ENCODE data around the gene CARD9. TPM values are rescaled to one million over a fixed set of nuclear protein-coding genes. Genes with fewer than 3 reads are reported as not detected.
A peak's percentile ranks its signal among the peaks of the same experiment; 100 is the strongest.

The CARD9 gene
- total RNA-seq, 1 donor from 2014 or later = 1.9 TPM

DNA sequence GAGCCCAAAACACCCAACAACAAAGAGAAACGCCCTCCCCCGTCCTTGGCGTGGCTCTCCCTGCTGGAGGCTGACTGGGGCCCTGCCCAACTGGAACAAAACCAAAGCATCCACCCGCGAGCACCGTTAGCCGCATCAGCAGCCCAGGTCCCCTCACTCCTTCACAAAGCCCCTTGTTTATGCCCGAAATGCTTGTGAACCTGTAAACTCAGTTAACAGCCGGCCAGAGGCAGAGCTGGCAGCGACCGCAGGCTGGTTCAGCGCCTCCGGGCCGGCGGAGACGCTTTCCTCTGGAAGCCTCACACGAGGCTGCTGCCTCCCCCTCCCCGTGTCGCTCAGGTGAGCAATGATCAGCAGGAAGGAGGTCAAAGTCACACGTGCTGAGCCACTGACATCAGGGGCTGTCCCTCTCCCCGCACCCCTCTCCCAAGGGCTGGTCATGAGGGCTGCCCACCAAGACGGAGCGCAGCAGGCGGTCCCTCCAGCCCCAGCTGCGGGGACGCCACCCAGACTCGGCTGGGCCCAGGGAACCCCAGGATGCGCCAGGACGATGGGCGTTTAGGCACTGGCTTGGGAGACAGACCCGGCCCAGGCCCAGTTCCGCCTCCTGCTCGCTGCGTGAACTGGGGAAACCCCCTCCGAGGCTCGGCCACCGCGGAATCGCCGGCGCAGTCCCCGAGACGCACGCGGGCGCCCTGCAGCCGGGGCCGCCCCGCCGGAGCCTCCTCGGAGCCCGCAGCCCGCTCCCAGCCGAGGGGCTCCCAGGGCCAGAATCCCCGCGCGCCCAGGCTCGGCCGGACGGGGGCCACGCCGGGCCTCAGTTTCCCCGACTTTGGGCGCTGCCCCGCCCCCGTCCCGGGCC lies 25.9 kb upstream of the CARD9 start:
- no peak for DNase-seq (ENCODE audit: low read depth)
- TF ChIP-seq CTCF (IDR thresholded peaks at IDR 0.05; ENCODE audit: insufficient read depth, low read length, poor library complexity, severe bottlenecking) = no peak
- peak overlapping the region; percentile 92 for H3K4me3 ChIP-seq (ENCODE audit: low read depth, low read length)
- H3K36me3 ChIP-seq (ENCODE audit: control insufficient read depth, insufficient read depth, low read length) = peaks cover 2% of the 10 kb centered on the region
- H3K27me3 ChIP-seq (ENCODE audit: control insufficient read depth, insufficient read depth, low read length) = no peaks in the 10 kb centered on the region

DNA sequence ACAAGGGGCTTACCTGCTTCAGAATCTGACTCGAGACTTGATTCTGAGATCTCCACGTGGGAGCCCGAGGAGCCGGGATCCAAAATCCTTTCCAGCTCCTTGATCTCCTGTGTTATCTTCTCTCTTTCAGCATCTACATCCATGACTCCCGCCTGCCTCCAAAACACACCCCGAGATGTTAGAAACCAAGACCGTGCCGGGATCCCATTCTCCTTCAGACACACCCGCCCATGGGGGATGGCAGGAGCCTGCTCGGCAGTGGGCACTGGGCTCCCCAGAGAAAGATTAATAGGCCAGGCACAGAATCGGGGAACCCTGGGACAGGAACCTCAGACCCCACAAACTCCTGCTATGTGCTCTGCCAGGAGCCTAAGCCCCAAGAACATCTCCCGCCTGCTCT lies 24.8 kb upstream of the CARD9 start:
- no peak for DNase-seq (ENCODE audit: low read depth)
- no peak for TF ChIP-seq CTCF (IDR thresholded peaks at IDR 0.05; ENCODE audit: insufficient read depth, low read length, poor library complexity, severe bottlenecking)
- H3K4me3 ChIP-seq (ENCODE audit: low read depth, low read length) = no peak overlapping the region
- peaks cover 2% of the 10 kb centered on the region for H3K36me3 ChIP-seq (ENCODE audit: control insufficient read depth, insufficient read depth, low read length)
- H3K27me3 ChIP-seq (ENCODE audit: control insufficient read depth, insufficient read depth, low read length) = no peaks in the 10 kb centered on the region

DNA sequence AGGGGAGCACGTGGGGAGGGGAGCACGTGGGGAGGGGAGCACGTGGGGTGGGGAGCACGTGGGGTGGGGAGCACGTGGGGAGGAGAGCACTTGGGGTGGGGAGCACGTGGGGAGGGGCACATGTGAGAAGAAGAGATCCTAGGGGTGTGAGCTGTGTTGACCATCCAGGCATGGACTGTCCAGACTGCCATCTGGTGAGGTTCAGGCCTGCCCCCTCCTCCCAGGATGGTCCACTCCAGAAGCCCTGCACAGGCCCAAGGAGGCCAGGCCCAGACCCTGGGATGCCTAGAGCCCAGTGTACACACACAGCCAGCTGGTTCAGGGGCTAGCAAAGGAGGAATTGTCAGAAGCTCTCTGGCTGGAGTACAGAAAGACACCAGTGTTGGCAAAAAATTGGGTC lies 24.2 kb upstream of the CARD9 start:
- peaks cover 3% of the 10 kb centered on the region for H3K36me3 ChIP-seq (ENCODE audit: control insufficient read depth, insufficient read depth, low read length)
- H3K4me3 ChIP-seq (ENCODE audit: low read depth, low read length) = no peak overlapping the region
- no peaks in the 10 kb centered on the region for H3K27me3 ChIP-seq (ENCODE audit: control insufficient read depth, insufficient read depth, low read length)
- DNase-seq (ENCODE audit: low read depth) = no peak
- no peak for TF ChIP-seq CTCF (IDR thresholded peaks at IDR 0.05; ENCODE audit: insufficient read depth, low read length, poor library complexity, severe bottlenecking)

GRCh38 chr9:136396219-136396515 lies 22.7 kb upstream of the CARD9 start:
- TF ChIP-seq CTCF (IDR thresholded peaks at IDR 0.05; ENCODE audit: insufficient read depth, low read length, poor library complexity, severe bottlenecking) = no peak
- no peak for DNase-seq (ENCODE audit: low read depth)
- H3K4me3 ChIP-seq (ENCODE audit: low read depth, low read length) = no peak overlapping the region
- H3K36me3 ChIP-seq (ENCODE audit: control insufficient read depth, insufficient read depth, low read length) = peaks cover 3% of the 10 kb centered on the region
- H3K27me3 ChIP-seq (ENCODE audit: control insufficient read depth, insufficient read depth, low read length) = no peaks in the 10 kb centered on the region

DNA sequence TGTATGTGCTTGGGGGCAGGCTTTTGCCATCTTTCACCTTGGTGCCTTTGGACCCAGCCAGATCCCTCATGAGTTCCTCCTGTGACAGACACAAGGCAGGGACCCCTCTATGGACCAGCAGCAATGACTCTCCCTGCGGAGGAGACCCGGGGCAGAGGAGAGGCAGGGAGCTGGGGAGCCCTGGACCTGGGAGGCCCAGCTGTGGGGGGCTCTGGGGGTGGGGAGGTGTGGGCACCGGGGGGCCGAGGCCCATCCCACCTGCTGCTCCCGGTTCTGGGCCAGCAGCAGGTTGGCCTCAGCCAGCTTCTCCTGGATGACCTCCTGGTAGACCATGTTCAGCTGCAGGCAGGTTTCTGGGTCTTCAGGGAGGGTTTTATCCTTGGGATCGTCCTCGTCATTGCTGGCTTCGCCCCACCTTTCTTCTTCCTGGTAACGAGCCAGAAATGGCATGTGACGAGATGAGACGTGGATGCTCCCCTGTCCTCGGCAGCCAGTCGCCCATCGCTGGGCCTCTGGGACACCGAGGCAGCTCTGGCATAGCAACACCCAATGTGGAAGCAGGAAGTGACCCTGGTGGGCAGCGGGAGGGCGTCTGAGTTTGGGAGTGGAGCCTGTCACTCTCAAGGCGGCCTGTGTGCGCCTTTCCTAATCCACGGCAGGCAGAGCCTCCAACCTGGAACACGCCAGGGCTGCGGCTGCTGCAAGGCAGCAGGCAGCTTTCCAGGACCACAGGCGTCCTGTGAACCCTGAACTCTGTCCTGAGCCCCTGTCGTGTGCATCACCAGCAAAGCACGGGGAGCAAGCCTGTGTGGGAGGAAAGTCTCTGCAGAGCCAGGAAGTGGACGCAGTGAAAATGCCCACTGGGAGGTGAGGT lies 22.1 kb upstream of the CARD9 start:
- Histone ChIP-seq H3K4me3 (ENCODE audit: low read depth, low read length) (no peak overlapping the region), H3K27me3 (ENCODE audit: control insufficient read depth, insufficient read depth, low read length) (no peaks in the 10 kb centered on the region), H3K36me3 (ENCODE audit: control insufficient read depth, insufficient read depth, low read length) (peaks cover 3% of the 10 kb centered on the region)
- DNase-seq (ENCODE audit: low read depth) = no peak
- no peak for TF ChIP-seq CTCF (IDR thresholded peaks at IDR 0.05; ENCODE audit: insufficient read depth, low read length, poor library complexity, severe bottlenecking)

Measured in kidney epithelial cell (primary cell).